OCI-LY1 (cell line): ENCODE results near the gene ABCA13.

Experiments
- H2AFZ ChIP-seq: fragments of 200-600 bp; sonication (generic), shearing (Covaris generic); 2 replicates; pipeline ENCODE4 v1.6.0; 2014; ENCODE audit warnings: antibody characterized with exemption, mild to moderate bottlenecking, low read length
- H3F3A ChIP-seq: fragments of 200-600 bp; sonication (generic), shearing (Covaris generic); 2 replicates; pipeline ENCODE4 v1.6.0; 2014; ENCODE audit warnings: mild to moderate bottlenecking, antibody characterized with exemption, low read length, moderate library complexity; ENCODE audit not compliant: insufficient read depth
- H3K27ac ChIP-seq: fragments of 200-600 bp; sonication (generic); 2 replicates; pipeline ENCODE4 v1.5.1; 2014; ENCODE audit warnings: low read length, mixed run types, mild to moderate bottlenecking, low read depth; ENCODE audit not compliant: poor library complexity, severe bottlenecking
- H3K27me3 ChIP-seq: fragments of 200-600 bp; sonication (generic); 2 replicates; pipeline ENCODE4 v1.6.0; 2014; ENCODE audit warnings: antibody characterized with exemption, mild to moderate bottlenecking, low read length, moderate library complexity; ENCODE audit not compliant: insufficient read depth
- H3K36me3 ChIP-seq: fragments of 200-600 bp; sonication (generic); 2 replicates; pipeline ENCODE4 v1.6.1; 2014; ENCODE audit warnings: mild to moderate bottlenecking, antibody characterized with exemption, low read length, moderate library complexity, mixed read lengths; ENCODE audit not compliant: insufficient read depth
- H3K4me1 ChIP-seq: fragments of 200-600 bp; sonication (generic); 2 replicates; pipeline ENCODE4 v1.5.1; 2014; ENCODE audit warnings: mild to moderate bottlenecking, low read length, moderate library complexity; ENCODE audit not compliant: insufficient read depth, severe bottlenecking
- H3K4me2 ChIP-seq: fragments of 200-600 bp; sonication (generic), shearing (Covaris generic); 2 replicates; pipeline ENCODE4 v1.6.1; 2014; ENCODE audit warnings: low read length
- H3K4me3 ChIP-seq: fragments of 200-600 bp; sonication (generic); 2 replicates; pipeline ENCODE4 v1.5.1; 2014; ENCODE audit warnings: low read length, low read depth, mild to moderate bottlenecking, mixed read lengths; ENCODE audit not compliant: poor library complexity, severe bottlenecking
- H3K79me2 ChIP-seq: fragments of 200-600 bp; shearing (Covaris generic); 2 replicates; pipeline ENCODE4 v1.6.1; 2016; ENCODE audit warnings: mixed run types, low read length, mixed read lengths; ENCODE audit not compliant: insufficient read depth
- H3K9ac ChIP-seq: fragments of 200-600 bp; sonication (generic), shearing (Covaris generic); 2 replicates; pipeline ENCODE4 v1.6.1; 2014; ENCODE audit warnings: mild to moderate bottlenecking, low read length, mixed read lengths
- H3K9me2 ChIP-seq: fragments of 200-600 bp; sonication (generic), shearing (Covaris generic); 2 replicates; pipeline ENCODE4 v1.6.1; 2014; ENCODE audit warnings: low read depth, mild to moderate bottlenecking, low read length, mixed read lengths
- H3K9me3 ChIP-seq: fragments of 200-600 bp; shearing (Covaris generic); 2 replicates; pipeline ENCODE4 v1.6.1; 2014; ENCODE audit warnings: low read length, mixed read lengths
- H4K20me1 ChIP-seq: fragments of 200-600 bp; sonication (generic), shearing (Covaris generic); 2 replicates; pipeline ENCODE4 v1.6.0; 2016; ENCODE audit warnings: mild to moderate bottlenecking, low read length; ENCODE audit not compliant: insufficient read depth
- CTCF ChIP-seq: fragments of 200-600 bp; sonication (generic), shearing (Covaris generic); IDR thresholded peaks from 2 replicates; pipeline ENCODE4 v1.5.1; 2017; ENCODE audit warnings: mild to moderate bottlenecking, antibody characterized with exemption, low read length, moderate library complexity, mixed read lengths
- EZH2 ChIP-seq: fragments of 200-600 bp; sonication (generic), shearing (Covaris generic); IDR thresholded peaks from 2 replicates; pipeline ENCODE4 v1.8.0; 2017; ENCODE audit warnings: borderline replicate concordance, mixed run types, mild to moderate bottlenecking, antibody characterized with exemption, low read length, moderate library complexity, mixed read lengths

Gene ABCA13

GRCh38 chr7:48279420-48279819, 108.2 kb downstream of the ABCA13 start:
- Histone ChIP-seq H3K79me2 (no peaks in the 10 kb centered on the region), H3F3A (no peaks in the 10 kb centered on the region), H3K4me3 (no peak overlapping the region), H3K4me2 (no peak overlapping the region), H3K27me3 (no peaks in the 10 kb centered on the region), H3K4me1 (no peaks in the 10 kb centered on the region), H3K27ac (no peak overlapping the region), H3K9me3 (no peaks in the 10 kb centered on the region), H2AFZ (no peak overlapping the region), H3K9me2 (no peaks in the 10 kb centered on the region), H3K36me3 (no peaks in the 10 kb centered on the region), H4K20me1 (no peaks in the 10 kb centered on the region), H3K9ac (no peak overlapping the region)
- no peak for TF ChIP-seq CTCF
- TF ChIP-seq EZH2: no peak

- H3K27me3 ChIP-seq: no peaks in the 10 kb centered on the region
- no peak overlapping the region for H3K9ac ChIP-seq
- no peak for TF ChIP-seq CTCF
- TF ChIP-seq EZH2: no peak
- H3K4me2 ChIP-seq: no peak overlapping the region
- no peak overlapping the region for H3K4me3 ChIP-seq
- no peaks in the 10 kb centered on the region for H4K20me1 ChIP-seq
- no peaks in the 10 kb centered on the region for H3K9me2 ChIP-seq
- no peaks in the 10 kb centered on the region for H3F3A ChIP-seq
- H3K27ac ChIP-seq: no peak overlapping the region
- H3K36me3 ChIP-seq: no peaks in the 10 kb centered on the region
- H3K9me3 ChIP-seq: no peaks in the 10 kb centered on the region
- no peaks in the 10 kb centered on the region for H3K79me2 ChIP-seq
- no peak overlapping the region for H2AFZ ChIP-seq
- no peaks in the 10 kb centered on the region for H3K4me1 ChIP-seq
These were observed 108.8 kb downstream of the ABCA13 start for GRCh38 chr7:48280100-48280499.

- no peaks in the 10 kb centered on the region for H3K27me3 ChIP-seq
- H3K9me3 ChIP-seq: no peaks in the 10 kb centered on the region
- no peak overlapping the region for H3K9ac ChIP-seq
- TF ChIP-seq CTCF (no peak), EZH2 (no peak)
- no peaks in the 10 kb centered on the region for H4K20me1 ChIP-seq
- H2AFZ ChIP-seq: no peak overlapping the region
- no peak overlapping the region for H3K27ac ChIP-seq
- no peak overlapping the region for H3K4me3 ChIP-seq
- H3K79me2 ChIP-seq: no peaks in the 10 kb centered on the region
- no peaks in the 10 kb centered on the region for H3K4me1 ChIP-seq
- H3F3A ChIP-seq: no peaks in the 10 kb centered on the region
- H3K4me2 ChIP-seq: no peak overlapping the region
- no peaks in the 10 kb centered on the region for H3K36me3 ChIP-seq
- no peaks in the 10 kb centered on the region for H3K9me2 ChIP-seq
These were observed 114.1 kb downstream of the ABCA13 start for GRCh38 chr7:48285373-48285772.
